Glomerular endothelial cell (primary cell): ENCODE data around the gene PLPPR1. TPM values are rescaled to one million over a fixed set of nuclear protein-coding genes. Genes with fewer than 3 reads are reported as not detected.

Source experiments
- DNase-seq: peaks from one replicate; pipeline ENCODE4 v3.0.0-alpha.2; 2011; ENCODE audit warnings: low read depth, low spot score; ENCODE audit errors: extremely low read depth
- total RNA-seq: library from RNA; depleted of rRNA; stranded (reverse); fragments of >200 nt; gene quantifications from 2 replicates; pipeline ENCODE4 v1.2.3, GENCODE V29; 2015

The PLPPR1 gene
- total RNA-seq, 1 donor from 2014 or later = 1.1 TPM

DNA sequence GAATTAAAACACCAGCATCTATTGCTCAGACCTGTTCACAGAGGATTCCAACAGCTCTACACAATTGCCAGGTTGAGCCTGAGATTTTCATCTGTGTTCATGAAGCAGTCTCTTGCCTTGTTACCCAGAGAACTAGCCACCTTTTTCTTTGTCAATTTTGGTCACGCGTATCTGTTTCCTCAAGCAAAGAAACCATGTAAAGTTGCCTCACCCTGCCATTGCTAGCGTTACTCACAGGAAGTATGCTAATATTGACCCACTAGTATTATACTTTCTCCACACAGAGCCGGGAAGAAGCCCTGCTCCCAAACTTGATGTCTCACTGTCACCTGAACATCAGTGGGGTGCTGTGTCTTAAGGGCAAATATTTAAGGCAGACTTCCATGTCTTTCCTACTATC, 168.5 kb downstream of the PLPPR1 start:
- DNase-seq = no peak

DNA sequence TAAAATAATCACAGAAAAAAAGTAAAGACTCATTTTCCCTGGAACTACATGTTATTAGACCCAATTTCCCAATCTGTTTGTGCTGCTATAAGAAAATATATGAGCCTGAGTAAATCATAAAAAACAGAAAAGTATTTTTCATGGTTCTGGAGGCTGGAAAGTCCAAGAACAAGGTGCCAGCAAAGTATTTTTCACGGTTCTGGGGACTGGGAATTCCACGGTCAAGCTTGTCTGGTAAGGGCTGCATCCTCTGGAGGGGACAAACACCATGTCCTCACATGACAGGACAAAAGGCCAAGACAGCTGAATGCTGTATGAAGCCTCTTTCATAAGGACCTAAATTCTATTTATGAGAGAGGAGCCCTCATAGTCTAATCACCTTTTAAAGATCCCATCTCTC, 172.3 kb downstream of the PLPPR1 start:
- no peak for DNase-seq

DNA sequence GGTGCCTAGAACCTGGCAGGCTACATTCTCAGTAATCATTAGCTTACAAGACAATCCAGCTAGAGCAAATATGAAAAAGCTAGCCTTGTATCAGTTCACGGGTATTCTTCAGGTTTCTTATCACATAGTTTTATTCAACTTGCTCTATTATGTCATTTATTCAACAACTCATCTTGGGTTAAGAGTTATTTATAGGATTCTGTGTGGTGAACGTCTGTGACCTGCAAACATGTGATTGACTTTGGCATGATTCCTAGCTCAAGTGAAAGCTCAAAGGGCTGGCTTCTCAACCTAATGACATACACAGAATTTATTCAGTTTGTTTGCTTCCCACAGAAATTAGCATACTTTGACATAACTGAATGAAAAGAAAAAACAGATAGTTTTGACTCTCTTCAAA, 173.1 kb downstream of the PLPPR1 start:
- no peak for DNase-seq

DNA sequence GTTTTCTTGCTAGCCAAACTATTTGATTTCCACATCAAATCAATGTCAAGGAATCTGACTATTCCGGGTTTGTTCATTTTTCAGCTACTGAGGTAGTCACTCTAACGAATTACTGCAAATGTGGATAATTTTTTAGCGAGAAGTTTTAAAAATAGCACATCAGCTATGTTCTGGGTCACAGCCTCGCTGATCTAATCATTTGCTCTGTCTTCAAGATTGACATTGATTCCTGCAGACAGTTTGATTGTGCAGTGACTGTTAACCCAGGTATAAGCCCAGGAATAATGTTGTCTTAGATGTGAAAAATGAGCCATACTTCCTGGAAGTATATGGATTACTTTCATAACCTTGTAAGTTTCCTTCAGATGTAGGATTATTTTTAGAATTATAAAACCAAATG, 181.1 kb downstream of the PLPPR1 start:
- no peak for DNase-seq

DNA sequence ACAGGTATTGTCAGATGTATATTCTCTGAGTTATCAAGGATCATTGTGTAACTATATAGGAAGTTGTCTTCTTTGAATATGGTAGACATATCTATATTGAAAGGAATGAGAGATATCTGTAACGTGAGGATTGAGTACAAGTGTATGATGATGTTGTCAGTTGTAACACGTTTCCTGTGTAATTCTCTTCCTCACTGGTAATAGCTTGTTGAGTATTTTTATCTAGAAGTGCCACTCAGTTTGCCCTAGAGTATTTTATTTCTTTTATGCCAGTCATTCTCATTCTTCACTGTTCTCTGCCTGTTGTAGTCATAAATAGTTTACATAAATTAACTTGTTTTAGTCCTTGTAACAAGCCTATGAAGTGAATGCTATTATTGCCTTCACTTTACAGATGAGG, 184.1 kb downstream of the PLPPR1 start:
- DNase-seq = no peak

DNA sequence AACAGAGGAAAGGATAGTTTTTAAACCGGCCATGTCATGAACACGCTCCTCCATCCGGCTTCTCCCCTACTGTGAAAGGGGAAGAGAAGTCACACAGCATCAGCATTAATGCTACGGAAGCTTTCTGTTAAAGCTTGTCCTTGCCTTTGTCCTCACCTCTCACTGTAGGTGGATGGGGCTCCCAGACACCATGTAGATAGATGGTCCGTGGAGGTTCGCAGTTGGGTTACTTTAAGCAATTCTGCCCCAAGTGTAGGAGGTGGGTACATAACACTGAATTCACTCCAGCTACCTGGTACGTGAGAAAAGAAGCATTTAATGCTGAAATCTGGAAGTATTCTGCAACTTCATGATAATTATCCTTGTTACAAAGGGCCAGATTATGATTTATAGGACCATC, 190.5 kb downstream of the PLPPR1 start:
- DNase-seq = no peak

DNA sequence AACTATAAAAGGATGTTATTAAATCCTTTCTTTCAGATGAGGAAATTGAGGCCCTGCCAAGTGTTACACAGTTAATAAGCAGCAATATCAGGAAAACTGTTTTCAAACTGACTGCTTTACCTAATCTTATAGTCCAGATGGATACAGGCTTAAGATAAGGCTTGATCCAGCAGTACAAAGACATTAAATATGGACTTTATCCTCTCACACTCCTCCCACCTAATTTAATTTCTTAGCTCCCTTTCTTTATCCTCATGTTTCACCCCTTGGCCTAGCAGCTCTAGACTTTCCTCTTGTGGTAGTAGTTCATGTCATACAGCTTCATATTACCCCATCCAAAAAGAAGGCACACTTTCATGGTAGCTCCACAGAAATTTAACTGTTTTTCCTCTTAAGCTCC, 191.8 kb downstream of the PLPPR1 start:
- no peak for DNase-seq

DNA sequence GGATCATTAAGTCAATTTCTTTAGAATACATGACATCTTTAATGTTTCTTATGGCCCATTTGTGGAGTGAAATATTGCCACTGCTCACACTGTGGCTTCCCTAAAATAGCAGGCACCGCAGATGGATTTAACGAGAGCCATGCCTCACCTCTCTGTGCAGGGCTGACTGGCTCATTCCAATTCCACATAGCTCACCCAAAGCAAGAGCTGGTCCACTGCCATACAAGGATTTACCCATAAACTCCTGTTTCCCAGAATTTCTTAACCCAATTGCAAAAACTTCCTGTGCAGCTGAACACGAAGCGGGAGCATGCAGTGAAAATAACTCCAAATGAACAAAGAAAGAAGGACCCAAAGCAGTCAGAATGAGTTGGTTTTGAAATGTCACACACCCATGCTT, 196.7 kb downstream of the PLPPR1 start:
- DNase-seq = no peak

DNA sequence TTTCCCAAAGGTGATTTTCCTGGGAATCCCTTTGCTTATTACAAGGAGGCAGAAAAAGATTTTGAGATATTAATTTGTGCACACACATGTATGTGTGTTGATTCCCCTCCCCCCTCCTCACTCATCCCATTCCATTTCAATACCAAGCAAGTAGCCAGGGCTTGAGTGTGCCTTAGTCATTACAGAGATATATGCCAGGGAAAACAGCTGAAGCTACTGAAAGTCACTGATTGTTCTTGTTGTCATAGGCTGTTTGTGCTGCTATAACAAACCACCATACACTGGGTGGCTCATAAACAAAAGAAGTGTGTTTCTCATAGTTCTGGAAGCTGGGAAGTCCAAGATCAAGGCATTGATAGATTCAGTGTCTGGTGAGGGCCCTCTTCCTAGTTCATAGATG, 197.6 kb downstream of the PLPPR1 start:
- DNase-seq = no peak

DNA sequence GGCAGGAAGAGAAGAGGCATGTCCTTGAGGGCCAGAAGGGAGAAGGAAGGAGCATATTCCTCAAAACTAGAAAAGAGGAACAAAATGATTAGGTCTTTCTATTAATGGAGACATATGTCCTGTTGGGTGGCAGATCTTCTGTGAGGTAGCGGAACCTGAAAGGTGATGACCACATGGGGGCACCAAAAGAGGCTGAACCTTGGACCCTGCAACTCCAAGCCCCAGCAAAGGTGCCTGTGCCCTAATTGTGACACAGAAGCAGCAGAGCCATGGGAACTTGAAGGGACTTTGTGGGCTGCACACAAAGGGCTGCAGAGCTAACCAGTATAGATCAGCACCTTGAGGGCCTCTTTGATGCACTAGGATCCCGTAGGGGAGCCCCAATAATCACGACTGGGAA, 198.3 kb downstream of the PLPPR1 start:
- no peak for DNase-seq

DNA sequence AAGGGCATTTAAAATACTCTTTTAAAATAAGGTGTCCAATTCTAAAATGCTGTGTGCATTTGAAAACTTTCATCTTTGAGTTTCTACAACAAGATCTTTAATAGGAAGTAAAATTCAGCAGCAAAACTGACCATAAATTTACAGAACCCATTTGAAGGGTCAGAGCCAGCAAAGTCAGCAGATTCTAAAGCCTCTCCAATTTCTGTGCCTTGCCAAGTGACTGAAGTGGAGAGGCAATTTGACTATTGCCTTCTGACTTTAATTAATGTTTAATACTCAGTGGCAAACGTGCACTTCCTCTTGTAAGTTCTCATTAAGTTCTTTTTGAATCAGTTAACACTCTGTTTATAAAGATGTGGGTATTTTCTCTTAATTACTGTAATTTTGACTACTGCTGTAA, 201.1 kb downstream of the PLPPR1 start:
- DNase-seq = no peak

DNA sequence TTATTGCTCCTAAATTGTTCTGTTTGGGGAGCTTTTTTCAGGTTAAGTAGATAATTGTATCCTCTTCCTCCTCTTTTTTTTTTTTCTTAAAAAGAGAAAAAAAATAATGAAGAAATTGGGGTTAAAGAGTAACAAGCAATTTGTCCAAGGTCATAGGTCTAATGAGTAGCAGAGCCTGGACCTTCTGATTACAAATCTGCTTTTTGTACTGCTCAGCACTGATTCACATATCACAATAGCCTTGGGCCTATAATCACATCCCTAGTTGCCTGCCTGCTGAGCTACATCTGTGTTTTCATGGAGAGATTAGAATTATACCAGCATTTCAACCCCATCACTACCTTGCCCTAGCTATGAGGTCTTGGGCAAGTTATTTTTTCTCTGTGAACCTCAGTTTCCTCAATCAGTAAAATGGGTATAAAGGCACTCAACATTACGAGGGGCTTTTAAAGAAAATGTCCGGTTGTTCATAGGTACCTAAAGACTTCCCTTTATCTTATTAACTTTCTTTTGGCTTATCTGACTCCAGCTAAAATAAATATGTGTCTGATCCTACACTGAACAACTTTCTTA, 204.0 kb downstream of the PLPPR1 start:
- DNase-seq = no peak

DNA sequence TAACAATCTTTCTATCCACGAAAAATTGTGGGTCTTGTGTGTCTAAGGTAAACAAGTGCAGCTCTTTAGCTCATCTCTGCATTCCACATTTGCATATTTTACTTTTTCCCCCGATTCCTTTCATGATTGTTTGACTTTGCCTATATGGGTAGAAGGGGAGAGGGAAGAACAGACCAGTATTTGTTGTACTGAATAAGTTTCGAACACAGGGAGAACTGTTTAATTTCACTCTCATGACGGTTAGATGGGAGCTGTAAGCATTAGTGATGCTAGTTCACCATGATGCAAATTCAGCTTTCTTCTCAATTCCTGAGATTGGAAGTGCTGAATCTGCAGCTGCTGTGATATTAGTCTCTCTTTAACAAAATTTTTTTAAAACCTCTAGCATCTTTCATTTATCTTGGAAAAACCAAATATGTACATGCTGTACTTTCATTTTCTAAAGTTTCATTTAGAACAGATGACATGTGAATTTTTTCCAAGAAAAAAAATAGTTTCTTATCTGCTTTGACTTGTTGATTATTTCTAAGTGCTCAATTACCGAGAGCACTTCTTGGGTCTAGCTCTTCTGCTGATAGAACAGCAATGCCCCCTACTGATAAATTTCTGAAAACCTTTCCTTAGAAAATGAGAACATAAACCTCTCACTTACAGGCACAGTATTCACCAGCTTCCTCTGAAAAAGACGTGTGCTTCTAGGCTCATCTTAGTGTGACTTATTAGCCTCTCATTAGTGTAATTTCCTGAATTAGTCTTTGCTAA, 206.8 kb downstream of the PLPPR1 start:
- DNase-seq = peak; percentile 22

DNA sequence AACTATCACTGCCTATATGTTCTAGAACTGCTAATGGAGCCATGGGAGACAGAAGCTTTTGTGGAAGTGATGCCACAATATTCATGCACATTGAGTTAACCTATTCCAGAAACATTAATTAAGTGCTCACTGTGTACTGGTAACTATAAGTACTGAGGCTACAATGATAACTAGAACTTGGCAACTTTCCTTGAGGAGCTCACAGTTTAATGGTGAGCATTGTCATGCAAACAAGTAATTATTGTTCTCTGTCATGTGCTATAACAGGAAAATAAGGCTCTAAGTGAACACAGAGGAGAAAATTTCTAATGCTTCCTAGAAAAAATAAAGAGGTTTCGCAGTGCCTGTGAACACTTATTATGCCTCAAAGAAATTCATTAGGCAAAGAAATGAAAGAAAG, 214.1 kb downstream of the PLPPR1 start:
- no peak for DNase-seq

DNA sequence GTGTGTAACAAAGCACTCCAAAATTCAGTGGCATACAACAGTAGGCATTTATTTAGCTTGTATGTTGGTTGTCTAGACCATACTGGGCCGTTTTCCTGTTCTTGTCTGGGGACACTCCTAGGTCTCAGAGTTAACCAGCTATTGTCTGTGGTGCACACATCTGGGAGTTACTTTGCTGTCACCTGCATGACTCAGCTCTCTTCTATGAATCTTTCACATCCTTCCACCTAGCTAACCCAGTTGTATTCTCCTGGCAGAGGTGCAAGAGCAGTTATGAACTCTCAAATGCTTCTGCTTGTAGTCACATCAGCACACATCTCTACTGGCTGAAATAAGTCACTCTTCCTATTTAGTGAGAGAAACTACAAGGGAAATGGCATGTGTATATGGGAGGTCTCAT, 218.2 kb downstream of the PLPPR1 start:
- no peak for DNase-seq

DNA sequence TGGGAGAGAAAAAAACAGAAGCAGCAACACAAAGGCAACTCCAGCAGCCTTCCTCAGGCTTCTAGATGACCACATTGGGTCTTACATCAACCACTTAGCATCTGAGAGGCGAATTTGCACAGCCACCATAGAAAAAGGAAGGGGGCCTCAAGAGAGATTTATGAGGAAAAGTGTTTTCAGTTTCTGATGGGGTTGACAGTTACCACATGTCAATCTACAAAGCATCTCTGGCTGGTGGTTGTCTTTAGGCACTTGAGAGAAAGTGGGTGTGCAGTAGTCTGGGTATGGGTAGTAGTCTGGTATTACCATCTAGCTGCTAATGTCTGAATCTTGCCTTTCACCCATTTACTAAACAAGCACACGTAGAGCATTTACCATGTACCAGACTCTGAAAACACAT, 218.8 kb downstream of the PLPPR1 start:
- DNase-seq = no peak

DNA sequence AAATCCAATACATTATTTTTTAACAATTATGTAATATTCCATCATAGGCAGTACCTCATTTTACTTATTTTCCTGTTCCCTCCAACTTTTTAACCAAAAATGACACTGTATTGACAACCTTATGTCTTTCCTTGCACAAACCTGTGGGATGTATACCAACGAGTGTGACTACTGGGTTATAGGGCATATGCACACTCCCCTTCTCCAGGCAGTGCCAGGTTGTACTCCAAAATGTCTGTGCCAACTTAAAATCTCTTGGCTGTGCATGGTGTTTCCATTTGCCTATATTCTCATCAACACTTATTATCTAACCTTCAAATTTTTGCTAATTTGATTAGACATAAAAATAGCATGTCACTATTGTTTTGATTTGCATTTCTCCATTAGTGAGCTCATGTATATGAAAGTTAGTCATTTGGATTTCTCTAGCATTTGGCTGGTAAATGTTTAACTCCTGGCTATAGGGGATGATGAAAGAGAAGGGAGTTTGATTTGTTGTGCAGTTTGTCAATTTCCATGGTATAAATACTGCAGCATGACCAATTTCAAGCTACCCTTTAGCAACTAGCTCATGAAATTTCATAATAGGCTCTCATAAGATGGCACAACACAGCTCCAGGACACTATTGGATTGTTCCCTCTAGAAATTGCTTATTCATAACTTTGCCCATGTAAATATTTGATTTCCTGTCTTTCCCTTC, 226.4 kb downstream of the PLPPR1 start:
- no peak for DNase-seq

DNA sequence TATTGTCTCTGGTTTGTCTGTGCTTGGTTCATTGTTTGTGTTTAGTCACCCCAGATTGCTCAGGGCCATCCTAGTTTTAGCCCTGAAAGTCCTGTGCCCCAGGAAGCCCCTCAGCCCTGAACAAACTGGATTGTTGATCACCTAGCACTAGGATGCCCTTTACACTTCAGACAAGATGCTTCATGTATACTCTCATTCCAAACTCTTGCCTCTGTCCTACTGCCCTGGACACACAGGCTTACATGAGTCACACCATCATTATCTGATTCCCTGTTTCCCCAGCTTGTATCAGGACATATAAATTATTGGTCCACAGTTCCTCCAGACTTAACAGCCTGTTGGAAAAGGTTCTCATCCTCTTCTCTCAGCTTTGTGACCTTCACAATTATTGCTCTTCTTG, 236.2 kb downstream of the PLPPR1 start:
- DNase-seq = no peak

DNA sequence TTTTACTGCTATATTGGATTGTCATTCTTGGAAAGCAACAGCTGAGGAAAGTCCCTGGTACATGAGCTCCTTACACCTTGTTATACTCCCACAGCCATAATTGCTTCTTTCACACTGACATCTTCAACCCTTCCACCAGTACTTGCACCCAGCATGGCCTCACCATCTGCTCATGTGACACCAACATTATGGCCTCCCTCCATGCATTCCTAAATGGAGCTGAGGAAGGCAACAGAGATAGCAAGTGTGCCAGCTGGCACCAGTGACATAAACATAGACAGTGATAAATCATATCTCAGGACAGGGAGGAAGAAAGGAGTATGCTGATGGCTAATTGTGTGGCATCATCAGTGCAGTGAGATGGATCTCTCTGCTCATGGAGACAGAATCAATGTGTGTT, 236.7 kb downstream of the PLPPR1 start:
- DNase-seq = no peak

DNA sequence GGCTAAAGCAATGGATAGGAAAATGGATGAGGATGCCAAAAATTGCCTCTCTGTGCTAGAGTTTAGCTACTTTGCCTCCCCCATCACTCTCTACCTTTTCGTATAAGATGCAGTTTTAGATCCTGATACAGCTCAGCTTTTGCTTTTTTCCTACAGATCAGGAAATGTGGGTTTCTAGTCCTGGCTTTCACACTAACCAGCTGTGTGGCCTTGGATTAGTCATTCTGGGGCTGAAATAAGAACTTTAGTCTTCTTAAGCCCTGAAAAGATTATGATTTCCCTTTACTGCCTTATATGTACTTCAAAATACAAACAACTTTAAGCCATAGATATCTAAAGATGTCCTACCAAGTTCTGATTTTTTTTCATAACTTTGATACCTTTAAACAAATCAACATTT, 239.9 kb downstream of the PLPPR1 start:
- DNase-seq = no peak

DNA sequence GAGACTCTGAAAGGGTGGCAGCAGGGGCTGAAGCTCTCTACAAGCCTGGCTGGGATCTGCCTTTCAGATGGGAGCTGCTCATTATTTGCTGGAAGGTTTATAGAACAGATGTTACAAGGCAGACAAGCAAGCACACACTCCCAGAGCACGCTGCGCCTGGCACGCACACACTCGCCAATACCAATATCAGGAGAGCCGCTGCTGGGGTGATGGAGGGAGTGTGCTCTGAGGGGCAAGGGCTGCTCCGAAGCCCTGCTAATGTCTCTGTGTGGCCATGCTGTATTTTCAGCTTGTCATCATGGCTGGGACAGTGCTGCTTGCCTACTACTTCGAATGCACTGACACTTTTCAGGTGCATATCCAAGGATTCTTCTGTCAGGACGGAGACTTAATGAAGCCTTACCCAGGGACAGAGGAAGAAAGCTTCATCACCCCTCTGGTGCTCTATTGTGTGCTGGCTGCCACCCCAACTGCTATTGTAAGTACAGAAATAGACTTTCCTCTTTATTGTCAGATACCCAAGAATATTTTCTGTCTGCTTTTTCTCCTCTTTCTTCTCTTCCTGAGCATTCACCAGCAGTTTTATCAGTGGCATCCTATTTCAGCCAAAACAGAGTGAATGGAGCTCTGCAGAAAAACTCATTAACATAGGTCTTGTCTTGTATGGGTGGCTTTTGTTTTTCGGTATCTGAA, 241.2 kb downstream of the PLPPR1 start:
- DNase-seq = no peak

DNA sequence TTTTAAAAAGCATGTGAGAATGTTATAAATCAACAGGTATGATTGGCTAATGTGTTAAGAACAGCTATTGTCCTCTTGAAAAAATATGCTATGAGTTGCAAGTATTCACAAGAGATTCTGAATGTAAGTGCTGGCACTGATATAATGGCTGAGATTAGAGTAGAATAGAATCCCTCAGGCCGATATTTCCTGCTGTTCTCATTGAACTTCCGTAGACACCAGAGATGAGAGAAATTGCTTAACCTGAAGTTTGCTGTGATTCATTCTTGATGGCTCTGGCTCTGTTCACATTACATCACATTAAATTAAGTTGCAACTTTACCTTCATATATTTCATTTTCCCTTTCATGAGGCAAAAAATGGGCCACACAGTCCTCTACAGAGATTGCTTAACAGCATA, 241.8 kb downstream of the PLPPR1 start:
- DNase-seq = no peak
